ENCODE data around the gene OR2A14.

DNA sequence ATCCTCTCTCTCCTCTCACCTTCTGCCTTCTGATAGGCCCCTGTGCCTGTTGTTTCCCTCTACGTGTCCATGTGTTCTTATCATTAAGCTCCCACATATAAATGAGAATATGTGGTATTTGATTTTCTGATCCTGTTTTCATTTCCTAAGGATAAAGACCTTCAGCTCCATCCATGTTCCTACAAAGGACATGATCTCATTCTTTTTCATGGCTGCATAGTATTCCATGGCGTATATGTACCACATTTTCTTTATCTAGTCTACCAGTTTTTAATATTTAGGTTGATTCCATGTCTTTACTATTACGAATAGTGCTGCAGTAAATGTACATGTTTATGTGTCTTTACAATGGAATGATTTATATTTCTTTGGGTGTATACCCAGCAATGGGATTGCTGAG, 32.3 kb upstream of the OR2A14 start:
- TF ChIP-seq, protein P1, sequence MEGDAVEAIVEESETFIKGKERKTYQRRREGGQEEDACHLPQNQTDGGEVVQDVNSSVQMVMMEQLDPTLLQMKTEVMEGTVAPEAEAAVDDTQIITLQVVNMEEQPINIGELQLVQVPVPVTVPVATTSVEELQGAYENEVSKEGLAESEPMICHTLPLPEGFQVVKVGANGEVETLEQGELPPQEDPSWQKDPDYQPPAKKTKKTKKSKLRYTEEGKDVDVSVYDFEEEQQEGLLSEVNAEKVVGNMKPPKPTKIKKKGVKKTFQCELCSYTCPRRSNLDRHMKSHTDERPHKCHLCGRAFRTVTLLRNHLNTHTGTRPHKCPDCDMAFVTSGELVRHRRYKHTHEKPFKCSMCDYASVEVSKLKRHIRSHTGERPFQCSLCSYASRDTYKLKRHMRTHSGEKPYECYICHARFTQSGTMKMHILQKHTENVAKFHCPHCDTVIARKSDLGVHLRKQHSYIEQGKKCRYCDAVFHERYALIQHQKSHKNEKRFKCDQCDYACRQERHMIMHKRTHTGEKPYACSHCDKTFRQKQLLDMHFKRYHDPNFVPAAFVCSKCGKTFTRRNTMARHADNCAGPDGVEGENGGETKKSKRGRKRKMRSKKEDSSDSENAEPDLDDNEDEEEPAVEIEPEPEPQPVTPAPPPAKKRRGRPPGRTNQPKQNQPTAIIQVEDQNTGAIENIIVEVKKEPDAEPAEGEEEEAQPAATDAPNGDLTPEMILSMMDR (IDR thresholded peaks at IDR 0.05) = no peak
- TF ChIP-seq EZH2 (IDR thresholded peaks at IDR 0.05; ENCODE audit: borderline replicate concordance, insufficient read depth, low read depth, low read length, poor library complexity, severe bottlenecking) = no peak
